HG02571 (cell line): ENCODE measurements around the gene POLE.

ENCODE experiments used
- ATAC-seq: cut with Tn5 transposase; IDR thresholded peaks from one replicate; pipeline ENCODE4 v1.9.1; 2021; ENCODE audit warnings: mild to moderate bottlenecking, moderate library complexity; ENCODE audit not compliant: unreplicated experiment

Gene POLE

DNA sequence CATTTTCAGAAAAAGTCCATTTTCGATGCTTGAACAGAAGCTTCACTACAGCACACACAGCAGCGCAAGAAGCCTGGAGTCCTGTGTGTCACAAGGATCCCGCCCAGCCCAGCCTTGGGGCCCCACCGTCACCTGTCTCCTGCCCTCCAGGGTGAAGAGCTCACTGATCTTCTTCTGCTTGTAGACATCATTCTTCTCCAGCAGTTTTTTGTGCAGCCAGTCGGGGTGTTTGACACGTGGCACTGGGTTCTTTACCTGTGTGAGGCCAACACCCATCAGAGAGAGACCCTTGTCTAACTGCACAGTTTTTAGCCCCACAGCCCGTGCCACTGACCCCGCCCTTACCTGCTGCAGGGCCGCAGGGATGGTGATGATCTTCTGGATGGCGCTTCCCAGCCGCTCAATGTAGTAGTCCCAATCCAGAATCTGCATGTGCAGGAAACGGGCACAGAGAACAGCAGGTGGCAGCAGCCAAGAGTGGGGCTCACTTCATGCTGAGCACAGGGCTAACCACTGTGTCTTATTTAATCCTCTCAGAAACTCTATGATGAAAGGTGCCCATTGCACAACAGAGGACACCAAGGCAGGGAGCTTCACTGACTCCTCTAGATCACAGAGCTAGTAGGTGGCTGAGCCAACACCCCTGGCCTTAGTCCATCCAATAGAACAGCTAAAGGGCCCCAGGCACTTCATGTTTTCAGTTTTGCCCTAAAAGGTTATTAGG, 30.0 kb downstream of the POLE start:
- ATAC-seq: no peak

DNA sequence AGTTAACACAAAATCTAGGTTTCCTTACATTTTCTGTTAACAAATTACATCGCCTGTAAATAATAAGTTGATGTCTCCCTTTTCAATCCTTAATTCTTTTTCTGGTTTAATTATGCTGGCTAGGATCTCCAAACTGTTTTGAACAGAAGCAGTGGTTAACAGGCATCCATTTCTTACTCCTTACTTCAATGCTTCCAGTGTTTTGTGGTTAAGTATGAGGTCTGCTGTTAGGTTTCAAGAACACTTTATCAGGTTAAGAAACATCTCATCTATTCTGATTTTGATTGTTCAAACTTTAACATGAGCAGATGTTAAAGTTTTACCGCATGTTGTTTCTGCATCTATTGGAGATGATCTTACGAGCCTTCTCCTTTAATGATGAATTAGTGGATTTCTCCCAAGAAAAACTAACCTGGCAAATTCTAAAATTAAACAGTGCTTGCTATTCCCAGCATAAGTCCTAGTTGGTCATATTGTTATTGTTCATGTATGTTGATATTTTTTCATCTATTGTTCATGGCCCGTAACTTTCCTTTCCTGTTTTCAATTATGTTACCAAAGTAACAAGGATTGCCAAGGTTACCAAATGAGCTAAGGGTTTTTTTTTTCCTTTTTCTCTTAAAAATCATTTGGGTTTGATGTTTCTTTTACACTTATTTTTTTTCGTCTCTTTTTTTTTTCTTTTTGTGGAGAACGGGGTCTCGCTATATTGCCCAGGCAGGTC, 33.4 kb downstream of the POLE start:
- no peak for ATAC-seq

DNA sequence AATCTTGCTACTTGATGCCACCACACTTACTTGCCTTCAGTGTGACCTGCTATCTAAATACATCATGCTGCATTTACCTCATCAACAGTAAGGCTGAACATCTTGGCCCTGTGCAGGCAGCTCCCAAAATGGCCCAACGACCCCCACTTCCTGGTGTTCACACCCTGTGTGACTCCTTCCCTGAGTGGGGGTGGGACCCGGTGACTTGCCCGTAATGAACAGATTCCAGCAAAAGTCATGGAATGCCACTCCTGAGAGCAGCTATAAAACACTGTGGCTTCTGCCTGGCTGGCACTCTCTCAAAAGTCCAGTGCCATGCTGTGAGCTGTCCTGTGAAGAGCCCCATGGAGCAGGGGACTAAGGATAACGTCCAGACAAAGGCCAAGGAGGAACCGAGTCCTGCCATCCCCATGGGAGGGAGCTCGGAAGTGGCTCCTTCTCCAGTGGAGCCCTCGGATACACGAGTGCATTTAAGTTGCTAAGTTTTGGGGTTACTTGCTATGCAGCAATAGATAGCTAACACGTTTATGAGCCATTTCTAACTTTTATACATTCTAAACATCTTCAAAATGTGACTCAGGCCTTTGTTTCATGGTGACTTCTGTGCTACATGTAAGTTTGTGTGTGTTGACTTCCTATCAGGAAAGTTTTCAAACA, 35.6 kb downstream of the POLE start:
- ATAC-seq: no peak

DNA sequence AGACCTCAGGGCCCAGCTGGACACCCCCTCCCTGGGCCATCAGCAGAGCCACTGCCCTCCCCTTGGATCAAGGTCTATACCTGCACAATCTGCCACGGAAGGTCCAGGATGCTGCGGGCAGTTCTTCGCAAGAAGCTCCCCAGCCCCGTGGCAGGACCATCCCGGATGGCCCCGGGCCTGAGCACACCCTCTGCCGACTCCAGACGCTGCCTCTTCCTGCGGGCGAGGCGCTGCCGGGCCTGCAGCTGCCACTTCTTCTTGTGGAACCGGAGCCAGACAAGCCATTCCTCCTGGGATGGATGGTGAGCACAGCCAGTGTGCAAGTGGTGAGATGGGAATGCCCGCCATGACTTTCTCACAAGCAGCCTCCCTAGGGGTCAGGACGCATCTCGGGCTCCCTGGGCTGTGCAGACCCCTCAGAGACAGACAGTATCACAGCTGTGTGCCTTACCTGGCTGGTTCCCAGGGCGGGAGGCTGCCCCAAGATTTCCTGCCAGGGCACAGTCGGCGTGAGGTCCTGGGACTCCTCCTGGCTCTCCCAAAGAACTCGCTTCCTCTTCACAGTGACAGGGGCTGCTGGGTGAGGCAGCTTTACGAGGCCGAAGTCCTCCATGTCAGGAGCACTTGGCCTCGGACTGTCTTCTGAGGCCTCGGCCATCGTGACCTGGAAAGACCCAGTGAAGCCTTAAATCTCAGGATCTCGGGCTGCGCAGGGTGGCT, 37.8 kb downstream of the POLE start:
- no peak for ATAC-seq

DNA sequence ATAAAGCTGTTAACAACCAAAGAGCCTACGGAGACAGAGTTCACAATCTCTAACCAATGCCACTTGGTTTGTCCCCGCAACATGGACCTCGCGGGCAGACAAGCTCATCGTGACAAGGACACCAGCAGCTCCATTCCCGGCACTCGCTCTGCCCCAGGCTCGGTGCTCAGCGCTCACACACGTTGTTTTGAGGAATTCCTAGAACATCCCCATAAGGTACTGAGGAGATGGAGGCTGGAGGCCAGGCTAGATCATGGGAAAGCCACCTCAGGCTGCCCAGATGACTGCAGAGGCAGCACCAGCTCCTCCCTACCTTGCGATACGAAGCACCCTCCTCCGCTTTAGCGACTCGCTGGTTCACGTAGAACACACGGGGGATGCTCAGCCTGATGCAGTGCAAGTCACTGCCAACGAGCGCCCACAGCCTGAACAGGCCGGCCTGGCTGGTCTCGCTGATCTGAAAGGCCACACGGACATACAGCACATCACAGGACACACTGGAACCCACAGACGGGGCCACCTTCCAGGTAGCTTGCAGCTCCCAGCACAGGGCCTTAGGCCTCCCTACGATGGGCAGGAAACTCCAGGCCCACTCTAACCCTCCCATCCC, 38.4 kb downstream of the POLE start:
- no peak for ATAC-seq

DNA sequence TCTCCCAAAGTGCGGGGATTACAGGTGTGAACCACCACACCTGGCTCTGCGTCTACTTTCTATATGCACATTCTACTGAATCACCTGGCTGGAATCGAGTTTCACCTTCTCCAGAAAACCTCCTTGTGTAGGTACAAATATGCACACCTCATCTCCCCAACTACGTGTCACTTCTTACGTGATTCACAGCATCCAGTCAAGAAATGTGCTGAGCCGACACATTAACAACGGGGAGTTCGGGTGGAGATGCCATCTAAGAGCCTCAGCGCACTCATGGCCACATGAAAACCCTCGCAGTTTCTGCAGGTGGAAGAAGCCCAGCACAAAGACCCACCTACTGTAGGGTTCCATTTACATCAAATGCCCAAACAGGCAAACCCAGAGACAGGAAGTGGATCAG, 39.3 kb downstream of the POLE start:
- no peak for ATAC-seq

DNA sequence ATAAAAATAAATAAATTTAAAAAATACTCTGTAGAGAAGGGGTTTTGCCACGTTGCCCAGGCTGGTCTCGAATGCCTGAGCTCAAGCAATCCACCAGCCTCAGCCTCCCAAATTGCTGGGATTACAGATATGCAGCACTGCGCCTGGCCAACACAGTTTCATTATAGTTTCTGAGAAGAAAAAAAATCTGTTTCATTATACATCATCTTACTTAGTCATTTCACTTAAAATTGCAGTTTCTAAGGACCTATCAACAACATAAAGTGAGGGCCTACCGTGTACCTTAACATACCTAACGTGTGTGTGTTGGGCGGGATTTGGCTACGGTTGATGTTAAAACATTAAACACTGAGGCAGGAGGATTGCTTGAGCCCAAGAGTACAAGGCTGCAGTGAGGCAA, 40.3 kb downstream of the POLE start:
- no peak for ATAC-seq

DNA sequence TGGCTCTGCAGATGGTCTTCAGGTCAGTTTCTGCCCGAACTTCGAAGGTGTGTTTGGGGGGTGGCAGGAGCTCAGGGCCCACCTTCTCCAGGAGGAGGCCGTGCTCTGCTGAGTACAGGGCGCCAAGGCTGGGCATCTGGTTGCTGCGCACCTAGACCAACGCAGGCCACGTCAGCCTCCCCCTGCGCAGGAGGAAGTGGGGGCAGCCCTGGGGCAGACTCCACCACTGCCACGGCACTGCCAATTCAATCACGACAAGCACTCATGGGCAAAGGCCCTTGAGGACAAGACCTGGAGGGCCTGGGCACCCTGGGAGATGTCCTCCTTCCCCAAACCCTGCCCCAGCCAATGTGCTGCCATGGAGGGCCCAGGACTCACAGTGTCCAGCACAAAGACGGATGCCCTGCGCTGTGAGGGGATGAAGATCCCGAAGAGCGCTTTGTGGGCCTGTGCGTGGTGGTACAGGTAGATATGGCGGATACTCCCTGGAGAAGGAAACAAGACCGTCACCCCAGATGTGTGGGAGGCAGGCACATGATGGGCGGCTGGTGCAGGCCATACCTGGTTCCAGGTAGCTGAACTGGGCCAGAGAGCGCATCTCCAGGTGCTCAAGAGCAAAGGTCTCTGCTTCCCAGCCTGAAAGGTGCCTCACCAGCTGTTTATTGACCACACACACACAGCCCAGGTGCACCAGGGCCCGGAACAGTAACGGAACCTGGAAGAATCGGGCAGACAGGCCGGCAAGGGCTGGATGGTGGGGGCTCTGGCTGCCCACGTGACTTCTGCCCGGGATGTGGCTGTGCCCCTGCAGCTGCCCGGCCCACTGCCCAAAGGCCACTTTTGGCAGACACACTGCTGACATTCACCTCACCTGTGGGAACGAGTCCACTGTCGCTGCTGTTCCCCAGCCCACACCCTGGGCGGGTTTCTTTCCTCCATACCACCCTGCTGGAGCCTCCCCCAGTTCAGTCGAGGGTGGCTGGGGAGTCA, 44.0 kb downstream of the POLE start:
- ATAC-seq: no peak

DNA sequence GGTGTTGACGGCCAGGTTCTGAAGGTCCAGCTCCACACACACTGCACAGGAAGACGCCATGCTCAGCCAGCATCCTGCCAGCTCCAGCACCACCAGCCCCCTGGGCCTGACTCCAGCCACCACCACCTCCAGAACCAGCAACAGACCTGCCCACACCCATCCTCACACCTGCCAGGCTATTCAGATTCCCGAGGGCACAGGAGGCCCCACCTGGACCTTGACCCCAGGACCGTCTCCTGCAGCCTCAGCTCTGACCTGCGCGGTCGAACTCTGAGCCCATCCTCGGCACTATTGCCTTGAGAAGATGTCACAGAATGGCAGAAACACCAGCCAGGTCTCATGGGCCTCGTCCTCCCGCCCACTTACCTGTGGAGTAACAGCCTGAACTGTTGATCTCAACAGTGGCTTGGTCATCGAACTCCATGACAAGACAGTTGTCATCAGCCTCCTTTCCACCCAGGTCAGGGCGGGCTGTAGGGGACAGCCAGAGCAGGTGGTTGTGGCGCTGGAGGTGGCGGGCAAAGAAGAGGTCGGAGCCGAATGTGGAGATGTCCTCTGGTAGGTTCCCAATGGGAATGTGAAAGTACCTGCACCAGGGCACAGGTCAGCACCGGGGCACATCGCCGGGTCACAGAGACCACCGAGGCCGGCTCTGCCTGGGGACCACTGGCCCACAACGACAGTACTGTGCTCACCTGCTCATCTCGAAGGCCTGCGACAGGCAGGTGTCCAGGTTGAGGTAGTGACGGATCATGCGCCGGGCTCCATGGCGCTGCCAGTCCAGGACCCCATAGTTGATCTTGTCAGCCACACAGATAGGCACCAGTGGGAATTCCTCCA, 45.1 kb downstream of the POLE start:
- no peak for ATAC-seq

DNA sequence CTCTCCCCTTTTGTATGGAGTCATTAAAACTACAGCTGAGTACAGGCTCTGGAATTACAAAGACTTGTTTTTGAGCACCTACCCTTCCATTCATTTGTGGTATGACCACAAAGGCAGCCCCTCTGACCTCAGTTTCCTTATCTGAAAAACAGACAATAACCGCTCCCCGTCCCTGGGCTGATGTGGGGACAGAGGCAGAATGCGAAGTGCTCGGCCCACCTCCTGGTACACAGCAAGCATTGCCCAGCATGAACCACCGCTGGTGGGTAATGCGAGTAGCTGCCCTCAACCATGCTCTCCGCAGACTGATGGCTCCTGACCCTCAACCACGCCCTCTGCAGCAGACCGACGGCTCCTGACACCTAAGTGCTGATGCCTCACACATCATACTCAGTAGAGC, 46.2 kb downstream of the POLE start:
- no peak for ATAC-seq

DNA sequence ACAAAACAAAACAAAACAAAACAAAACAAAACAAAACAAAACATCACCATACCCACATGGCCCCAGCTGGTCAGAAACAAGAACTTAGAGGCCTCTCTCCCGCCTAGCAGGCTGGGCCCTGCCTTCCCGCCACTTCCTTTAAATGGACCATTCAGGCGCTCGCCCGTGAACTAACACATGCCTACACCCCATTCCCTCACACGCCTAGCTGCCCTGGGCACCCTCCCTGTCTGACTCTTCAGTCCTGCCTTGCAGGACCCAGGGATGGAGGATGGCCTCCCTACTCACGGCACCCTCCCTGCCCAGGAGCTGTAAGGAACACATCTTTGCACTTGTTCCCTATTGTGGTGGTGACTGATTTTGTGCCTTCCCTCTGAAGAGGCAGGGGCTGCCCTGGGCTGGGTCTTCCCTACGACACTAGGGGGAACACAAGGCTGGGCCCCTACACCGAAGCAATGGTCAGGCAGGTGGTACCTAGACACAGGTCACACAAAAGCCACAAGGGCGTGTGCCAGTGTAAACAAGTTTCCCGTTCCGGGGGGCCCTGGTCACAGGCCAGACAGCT, 47.1 kb downstream of the POLE start:
- no peak for ATAC-seq

DNA sequence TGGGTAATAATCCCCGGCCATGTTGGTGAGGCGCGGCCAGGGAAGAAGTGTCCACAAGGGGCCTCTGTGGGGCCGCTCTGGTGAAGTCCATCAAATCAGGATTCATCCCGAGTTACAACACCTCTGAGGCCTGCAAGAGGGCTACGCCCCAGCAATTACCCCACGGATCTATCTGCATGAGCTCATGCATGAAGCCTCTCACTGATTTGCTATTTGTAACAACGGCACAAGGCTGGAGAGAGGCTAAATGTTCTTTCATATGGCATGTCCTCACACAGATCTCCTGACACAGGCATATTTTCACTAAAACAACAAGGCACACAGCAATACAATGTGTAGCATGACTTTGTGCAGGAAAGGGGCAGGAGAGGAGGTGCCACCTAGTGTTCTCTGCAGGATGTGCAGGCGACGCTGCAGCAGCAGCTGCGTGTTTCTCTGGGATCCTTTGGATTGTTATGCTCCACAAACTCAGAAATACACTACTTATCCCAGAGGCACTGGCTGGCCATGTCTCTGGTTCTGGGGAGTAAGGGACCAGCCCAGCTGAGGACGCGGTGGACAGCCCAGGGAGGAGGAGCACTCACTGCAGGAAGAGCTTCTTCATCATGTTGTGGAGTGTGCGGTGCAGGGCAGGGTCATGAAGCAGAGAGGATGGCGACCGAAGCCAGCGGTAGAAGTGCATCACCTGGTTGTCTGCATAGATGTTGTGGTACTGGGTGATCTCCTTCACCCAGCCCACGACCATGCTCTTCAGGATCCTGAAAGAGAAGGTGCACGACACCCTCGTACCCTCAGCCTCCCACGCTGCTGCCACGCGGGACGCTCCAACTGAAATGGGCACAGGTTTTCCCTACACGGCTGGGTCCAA, 48.4 kb downstream of the POLE start:
- ATAC-seq: no peak

DNA sequence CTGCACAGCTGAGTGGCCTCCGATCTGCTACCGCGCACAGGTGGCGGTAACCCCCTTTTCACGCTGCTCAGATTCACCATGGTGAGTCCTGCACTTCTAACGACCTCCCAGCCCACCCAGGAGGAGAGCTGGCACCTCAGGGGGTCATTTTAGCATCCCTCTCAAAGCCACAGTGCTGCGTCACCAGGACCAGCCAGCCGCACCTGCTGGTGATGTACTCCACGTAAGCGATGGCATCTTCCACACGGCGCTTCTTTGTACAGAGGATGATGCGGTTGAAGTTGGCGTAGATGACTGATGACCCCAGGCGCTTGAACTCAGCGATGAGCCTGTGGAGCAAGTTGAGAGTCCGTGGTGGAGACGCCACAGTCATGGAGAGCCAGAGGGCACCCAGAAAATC, 49.3 kb downstream of the POLE start:
- ATAC-seq: no peak

DNA sequence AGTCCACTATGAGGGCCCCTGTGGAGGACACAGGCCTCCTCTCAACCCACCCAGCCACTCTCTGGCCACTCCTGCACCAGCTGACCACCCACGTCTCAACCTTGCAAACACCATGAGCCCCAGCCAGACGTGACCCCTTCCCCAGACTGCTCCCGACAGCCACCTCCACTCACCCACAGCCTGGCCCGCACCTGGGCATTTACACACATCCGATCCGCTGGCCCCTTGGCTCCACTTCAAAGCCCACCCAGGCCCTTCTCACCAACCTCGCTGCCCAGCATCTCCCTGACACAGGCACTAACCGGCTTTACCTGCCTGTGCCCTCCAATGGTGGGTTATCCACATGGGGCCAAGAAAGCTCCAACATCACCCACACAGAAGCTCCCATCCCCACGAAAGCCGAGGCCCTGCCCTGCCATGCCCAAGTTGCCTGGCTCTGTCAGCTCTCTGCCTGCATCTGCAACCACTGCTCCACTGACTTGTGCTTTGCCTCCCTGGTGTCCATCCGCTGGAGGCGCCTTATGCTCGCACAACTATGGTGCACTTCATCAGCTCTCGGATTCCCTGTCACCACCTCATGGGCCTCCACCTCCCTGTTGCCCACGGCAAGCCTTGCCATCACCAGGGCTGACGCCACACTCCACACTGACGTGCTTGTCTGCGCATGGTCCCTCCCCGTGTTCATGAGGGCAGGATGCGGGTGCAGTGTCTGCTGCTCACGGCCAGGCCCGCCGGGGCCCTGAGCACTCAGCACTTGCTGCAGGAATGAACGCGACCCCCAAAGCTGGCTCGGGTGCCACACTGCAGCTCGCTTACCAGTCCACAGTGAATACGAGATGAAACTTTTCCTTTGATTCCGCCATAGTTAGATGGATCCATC, 51.8 kb downstream of the POLE start:
- ATAC-seq: no peak

DNA sequence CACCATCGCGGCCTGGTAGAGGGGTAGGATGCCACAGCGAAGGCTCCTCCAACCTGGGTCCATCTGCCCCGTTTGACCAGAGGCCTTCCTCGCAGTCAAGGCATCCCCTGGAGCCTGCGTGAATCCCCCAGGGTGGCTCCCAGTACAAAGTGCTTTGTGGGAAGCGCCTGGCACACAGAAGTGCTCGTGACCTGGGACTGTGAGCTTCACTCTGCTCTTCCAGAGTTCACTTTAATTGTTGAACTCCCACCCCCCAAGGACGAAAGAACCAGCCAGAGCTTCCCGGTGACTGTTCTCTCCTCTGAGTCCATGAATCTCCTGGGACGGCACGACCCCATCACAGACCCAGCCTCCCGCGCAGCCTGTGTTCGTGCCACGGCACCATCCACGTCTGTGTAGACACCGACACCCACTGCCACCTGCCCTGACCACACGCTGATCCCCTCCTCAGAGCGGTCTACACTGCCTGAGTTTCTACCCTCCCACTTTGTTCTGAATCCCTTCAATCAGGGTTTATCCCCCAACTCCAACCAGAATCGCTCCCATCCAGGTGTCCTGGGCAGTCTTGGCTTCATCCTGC, 52.6 kb downstream of the POLE start:
- ATAC-seq: no peak

DNA sequence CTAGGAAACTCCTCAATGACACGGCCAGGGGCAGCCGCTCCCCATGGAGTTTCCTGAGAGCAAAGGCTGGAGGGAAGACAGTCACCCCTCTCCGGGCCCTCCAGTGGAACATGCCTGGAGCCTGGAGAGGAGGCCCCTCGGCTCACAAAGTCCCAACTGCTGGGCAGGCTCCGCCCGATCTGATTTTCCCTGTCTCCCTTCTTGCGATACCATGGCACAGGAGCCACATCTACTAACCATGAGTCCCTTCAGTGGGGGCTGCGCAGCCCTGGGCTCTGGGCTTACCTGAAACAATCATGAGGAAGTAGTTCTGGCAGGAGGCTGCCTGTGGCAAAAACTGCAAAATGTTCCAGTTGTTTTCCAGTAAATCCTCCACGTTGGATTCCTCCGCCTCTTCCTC, 53.2 kb downstream of the POLE start:
- no peak for ATAC-seq
